NCI-H524 treated with DMSO at 0.1 percent for 48 hours (cell line): ENCODE results near the gene MAST4.

Experiments
- DNase-seq: peaks from one replicate; lab custom pipeline; 2025; lab: John Stamatoyannopoulos, UW

Gene MAST4

GRCh38 chr5:66960369-66961137 lies 364.4 kb downstream of the MAST4 start:
- DNase-seq, result no peak

DNA sequence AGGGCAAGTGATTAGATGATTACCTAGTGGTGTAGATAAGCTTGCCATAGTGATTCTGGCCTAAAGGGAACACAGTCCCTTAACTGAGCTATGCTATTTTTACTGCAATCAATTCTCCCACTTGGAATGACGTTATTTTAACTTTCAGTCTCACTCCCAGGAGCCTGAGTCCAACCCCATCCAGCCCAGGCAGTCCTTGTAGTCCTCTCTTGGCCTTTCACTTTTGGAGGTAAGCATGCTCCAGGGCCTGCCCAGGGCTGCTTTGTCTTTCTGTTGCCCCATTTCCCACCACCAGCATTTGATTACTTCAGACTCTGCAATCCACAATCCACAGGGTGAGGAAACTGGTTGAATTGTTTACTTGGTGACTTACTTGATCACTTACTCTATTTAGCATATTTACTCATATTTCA lies 367.4 kb downstream of the MAST4 start:
- no peak for DNase-seq

GRCh38 chr5:66966439-66966838 lies 370.2 kb downstream of the MAST4 start:
- DNase-seq, result no peak

DNA sequence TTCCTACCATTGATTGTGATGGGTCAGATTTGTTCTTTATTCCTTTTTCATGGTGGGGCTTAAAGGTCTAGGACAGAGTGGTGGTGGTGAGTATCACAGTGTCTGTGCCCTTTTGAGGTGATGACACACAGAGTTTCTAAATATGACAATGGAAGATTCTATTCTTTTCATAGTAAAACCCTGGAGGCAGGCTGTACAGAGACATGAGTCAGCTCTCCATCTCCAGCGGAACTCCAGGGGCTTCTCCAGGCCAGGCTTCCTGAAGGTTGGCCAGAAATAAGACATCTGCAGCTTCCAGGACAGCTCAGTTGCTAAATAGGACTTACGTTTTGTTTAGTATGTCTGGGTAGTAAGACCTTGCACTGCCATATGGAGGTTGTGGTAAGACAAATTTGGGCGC lies 370.9 kb downstream of the MAST4 start:
- no peak for DNase-seq

- DNase-seq, result no peak
Measured at GRCh38 chr5:66967826-66968262, 371.7 kb downstream of the MAST4 start.

DNA sequence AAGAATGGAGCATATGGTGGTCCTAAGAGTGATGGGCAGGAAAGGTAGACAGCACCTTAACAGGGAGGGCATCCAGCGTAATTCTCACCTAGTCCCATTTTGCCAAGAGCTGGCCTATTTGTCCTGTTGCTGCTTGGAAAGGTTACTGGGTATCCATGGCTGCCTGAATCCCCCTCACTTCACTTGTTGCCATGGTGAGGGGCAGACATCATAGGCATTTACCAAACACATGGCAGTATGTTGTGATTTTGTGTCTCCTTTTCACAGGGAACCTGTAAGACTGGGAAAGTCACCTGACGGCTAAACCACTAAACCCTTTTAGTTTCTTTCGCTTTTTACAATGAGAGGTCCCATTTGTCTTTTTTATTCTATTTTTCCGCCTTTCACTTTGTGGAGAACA lies 373.3 kb downstream of the MAST4 start:
- no peak for DNase-seq

DNA sequence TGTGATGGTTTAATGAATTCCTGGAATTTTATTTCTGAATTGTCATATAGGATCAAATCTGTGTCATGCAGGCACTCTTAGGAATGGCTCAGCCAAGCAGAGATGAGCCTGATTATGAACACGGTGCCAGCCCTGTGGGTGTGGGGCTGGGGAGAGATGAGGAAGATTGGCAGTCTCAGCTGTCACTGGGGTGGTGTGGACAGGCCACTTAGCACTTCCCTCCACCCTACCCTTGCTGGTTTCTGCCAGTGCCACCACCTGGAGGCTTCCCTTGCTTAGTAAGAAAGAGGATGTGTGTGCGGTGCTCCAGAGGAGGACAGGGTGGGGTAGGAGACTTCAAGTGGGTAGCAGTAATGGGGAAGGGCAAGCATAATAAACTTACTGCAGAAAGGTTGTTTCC lies 373.8 kb downstream of the MAST4 start:
- DNase-seq, result no peak

- no peak for DNase-seq
Measured at GRCh38 chr5:66972004-66972403, 375.8 kb downstream of the MAST4 start.

- no peak for DNase-seq
Measured at GRCh38 chr5:66974256-66974655, 378.1 kb downstream of the MAST4 start.

DNA sequence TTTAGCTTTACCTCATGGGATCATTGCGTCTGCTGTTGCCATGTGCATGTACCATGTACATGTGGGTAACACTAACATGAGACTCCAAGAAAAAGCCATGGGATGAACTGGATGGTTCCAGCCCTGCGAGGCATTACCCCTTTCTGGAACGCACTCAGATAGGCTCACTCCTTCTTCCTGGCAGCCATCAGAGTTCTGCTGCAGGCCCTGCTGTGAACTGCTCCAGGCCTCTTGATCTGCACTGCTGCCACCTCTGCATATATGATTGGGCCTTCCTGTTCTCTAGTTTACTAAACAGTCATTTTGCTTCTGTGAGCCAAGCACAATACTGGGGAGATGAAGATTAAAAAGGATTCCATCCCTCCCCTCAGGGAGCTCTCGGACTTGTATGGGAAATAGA lies 379.9 kb downstream of the MAST4 start:
- no peak for DNase-seq

- no peak for DNase-seq
Measured at GRCh38 chr5:66979738-66980137, 383.5 kb downstream of the MAST4 start.

DNA sequence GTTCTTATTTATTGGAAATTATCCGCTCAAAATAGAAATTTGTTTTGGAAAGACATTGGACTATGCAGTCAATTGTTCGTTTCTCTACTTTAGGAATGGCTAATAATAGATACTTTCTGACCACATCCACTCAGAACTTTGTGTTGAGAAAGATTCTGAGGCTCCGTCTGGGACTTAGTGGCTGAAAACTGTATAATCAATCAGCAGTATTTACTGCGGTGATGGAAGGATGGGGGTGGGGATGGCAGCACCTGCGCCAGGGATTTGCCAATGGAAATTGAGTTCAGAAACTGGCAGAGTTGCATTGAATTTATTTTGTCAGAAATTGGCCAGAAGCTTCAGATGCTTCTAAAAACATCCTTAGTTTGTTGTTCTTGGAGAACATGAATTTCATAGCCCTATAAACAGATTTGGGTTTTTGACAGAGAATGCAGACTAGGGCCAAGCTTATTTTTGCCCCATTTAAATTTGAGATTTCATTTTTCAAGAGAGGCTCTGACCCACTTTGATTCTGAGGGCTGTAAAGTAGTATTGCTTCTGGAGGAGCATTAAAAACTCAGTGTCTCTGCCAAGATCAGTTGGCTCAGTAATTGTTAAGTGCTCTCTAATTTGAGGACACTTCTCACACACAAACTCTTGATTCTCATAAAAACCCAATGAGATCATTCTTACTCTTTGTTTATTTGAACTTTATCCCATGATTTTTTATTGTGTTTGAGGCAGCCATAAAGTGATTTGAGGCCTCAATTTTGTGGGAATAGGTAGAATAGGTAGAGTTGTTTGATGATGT lies 385.3 kb downstream of the MAST4 start:
- DNase-seq, result no peak

- no peak for DNase-seq
Measured at GRCh38 chr5:66982056-66982387, 385.8 kb downstream of the MAST4 start.

GRCh38 chr5:66982470-66982869 lies 386.3 kb downstream of the MAST4 start:
- DNase-seq, result no peak

GRCh38 chr5:66985417-66985816 lies 389.2 kb downstream of the MAST4 start:
- no peak for DNase-seq

GRCh38 chr5:66986009-66986408 lies 389.8 kb downstream of the MAST4 start:
- DNase-seq, result no peak

GRCh38 chr5:66986534-66986933 lies 390.3 kb downstream of the MAST4 start:
- DNase-seq, result no peak

- DNase-seq, result no peak
Measured at GRCh38 chr5:66987126-66987525, 390.9 kb downstream of the MAST4 start.

DNA sequence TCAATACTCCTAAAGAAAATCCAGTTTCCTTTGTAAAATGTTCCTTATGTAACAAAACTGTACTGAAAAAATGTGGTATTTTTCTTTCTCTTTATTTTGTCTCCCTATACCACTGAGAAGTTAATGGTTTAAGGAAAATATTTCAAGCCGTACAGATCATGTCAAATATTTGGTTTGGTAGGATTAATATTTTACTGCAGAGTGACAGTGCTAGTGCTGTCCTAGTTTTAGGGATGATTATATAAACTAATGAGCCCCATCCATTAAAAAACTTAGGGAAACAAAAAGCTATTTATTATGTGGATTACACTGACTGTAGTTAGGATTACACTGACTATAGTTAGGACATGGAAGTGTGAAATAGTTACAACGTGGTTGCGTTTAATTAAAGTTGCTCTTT lies 391.3 kb downstream of the MAST4 start:
- DNase-seq, result no peak

DNA sequence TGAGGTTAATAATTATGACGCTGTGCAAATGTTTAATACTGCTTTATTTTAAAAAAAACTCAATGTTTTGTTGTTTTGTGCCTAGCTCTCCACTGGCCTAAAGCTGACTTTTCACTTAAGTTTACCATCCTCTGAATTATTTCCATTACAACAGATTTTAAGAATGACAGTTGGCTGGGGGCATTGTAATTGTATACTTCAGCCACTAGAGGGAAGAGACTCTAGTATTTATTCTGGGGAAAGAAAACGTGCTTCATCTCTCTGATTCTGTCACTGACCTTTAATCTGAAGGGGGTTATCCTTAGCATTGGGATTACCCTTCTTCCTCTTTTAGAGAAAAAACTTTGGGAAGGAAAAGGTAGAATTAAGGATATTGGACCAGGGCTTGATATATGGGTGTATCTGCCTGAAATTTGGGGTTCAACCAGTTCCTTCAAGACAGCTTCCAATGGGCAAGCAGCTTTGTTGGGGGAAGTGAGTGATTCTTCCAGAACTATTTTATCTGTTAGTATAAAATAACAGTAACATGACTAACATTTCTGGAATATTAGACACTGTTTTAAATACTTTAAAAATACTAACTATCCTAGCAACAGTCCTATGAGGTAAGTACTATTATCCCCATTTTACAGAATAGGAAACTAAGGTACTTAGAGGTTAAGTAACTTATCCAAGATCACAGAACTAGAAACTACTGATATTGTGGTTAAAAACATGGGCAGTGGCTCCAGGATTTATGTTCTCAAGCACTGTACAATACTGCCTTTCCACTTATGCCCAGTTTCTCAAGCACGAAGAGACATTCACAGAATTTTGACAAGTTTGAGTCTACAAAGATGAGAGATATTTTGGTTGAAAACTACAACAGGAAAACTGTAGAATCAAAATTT lies 392.0 kb downstream of the MAST4 start:
- DNase-seq, result no peak

DNA sequence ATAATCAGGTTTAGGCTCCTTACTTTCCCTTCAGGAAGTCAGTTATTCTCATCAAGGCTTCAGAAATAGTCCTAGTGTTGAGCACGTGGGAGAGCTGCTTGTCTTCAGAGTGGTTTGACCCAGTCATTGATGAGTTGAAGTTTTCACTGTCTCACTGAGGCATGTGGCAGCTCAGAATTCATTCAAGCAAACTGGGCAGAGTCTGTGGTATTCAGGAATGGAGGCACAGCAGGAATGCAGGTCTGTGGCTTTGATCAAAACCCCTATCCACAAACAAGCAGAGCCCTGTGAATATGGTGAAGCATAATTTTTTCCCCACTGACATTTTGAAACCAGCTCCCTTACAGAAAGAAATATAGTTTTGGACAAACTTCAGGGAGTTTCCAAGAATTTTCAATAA lies 393.1 kb downstream of the MAST4 start:
- DNase-seq, result no peak

DNA sequence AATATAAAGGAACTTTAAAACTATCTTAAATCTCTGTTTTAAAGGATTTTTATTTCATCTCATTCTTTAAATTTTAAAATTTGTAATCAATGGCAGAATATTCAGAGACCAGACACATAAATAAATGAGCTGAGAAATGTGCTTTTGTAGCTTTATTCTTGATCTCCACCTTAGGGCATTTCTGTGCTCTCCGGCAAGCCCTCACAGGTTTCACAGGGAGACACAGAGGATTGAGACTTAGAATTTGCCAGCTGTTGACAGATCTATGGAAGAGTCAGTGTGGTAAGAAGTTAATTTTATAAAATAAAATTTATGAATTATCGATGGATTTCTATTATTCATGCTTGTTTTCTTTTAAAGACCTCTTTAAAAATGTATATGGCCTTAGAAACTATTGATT lies 393.6 kb downstream of the MAST4 start:
- no peak for DNase-seq

- no peak for DNase-seq
Measured at GRCh38 chr5:66991746-66992145, 395.6 kb downstream of the MAST4 start.
